ENCODE measurements around the gene DYNLRB1. TPM values are rescaled to one million over a fixed set of nuclear protein-coding genes. Genes with fewer than 3 reads are reported as not detected.
A peak's percentile ranks its signal among the peaks of the same experiment; 100 is the strongest.

Gene DYNLRB1
- total and polyA plus RNA-seq, 2 of the 13 experiments (the other 11 are each of a cell fraction or from before 2014, with no cell fraction given) = 140 to 244 TPM

- no peak for TF ChIP-seq ZNF879 (CRISPR knock-in tag; IDR thresholded peaks at IDR 0.05)
- peak; percentile 77 for TF ChIP-seq HNF4A (CRISPR knock-in tag; IDR thresholded peaks at IDR 0.05)
- TF ChIP-seq NR0B2 (CRISPR knock-in tag; IDR thresholded peaks at IDR 0.05) = no peak
- no peak for TF ChIP-seq ZKSCAN1 (IDR thresholded peaks at IDR 0.05; ENCODE audit: low read length)
- 0 out of 2 replicates have a peak, but pooled peaks have one; percentile 44 for TF ChIP-seq ISX (CRISPR knock-in tag; conservative IDR thresholded peaks at IDR 0.05)
- TF ChIP-seq DR1 (CRISPR knock-in tag; IDR thresholded peaks at IDR 0.05) = no peak
- TF ChIP-seq ZMYM3 (CRISPR knock-in tag; IDR thresholded peaks at IDR 0.05) = no peak; the same call in 1 of the 2 replicates
- TF ChIP-seq REST (IDR thresholded peaks at IDR 0.05; ENCODE audit: borderline replicate concordance in 1 of 2, low read depth in 1 of 2, low read length in 2 of 2) = no peak
- TF ChIP-seq HNF4G (IDR thresholded peaks at IDR 0.05; ENCODE audit: borderline replicate concordance, low read depth, low read length) = peak; percentile 57; the same call in 1 of the 2 replicates
- no peak for TF ChIP-seq HNF4G (CRISPR knock-in tag; IDR thresholded peaks at IDR 0.05; ENCODE audit: borderline replicate concordance, low read depth)
- TF ChIP-seq PRPF4 (IDR thresholded peaks at IDR 0.05; ENCODE audit: low read depth, low read length, poor library complexity, severe bottlenecking) = no peak
- TF ChIP-seq RBAK (CRISPR knock-in tag; IDR thresholded peaks at IDR 0.05) = 0 out of 2 replicates have a peak, but pooled peaks have one; percentile 45
- TF ChIP-seq ZNF713 (CRISPR knock-in tag; IDR thresholded peaks at IDR 0.05) = no peak
- TF ChIP-seq ZNF33B (CRISPR knock-in tag; IDR thresholded peaks at IDR 0.05) = peak; percentile 21; the same call in 1 of the 2 replicates
- TF ChIP-seq GABPA (IDR thresholded peaks at IDR 0.05; ENCODE audit: low read depth, low read length) = no peak
- no peak for TF ChIP-seq GABPA (CRISPR knock-in tag; IDR thresholded peaks at IDR 0.05; ENCODE audit: low read depth)
- TF ChIP-seq ZNF780A (CRISPR knock-in tag; IDR thresholded peaks at IDR 0.05) = no peak
- no peak; the same call in none of the 2 replicates for TF ChIP-seq ZNF557 (CRISPR knock-in tag; IDR thresholded peaks at IDR 0.05)
- TF ChIP-seq GFI1 (CRISPR knock-in tag; IDR thresholded peaks at IDR 0.05; ENCODE audit: borderline replicate concordance) = no peak
- peak; percentile 31; the same call in 1 of the 2 replicates for TF ChIP-seq KAT7 (CRISPR knock-in tag; IDR thresholded peaks at IDR 0.05; ENCODE audit: borderline replicate concordance)
- TF ChIP-seq FOXO1 (CRISPR knock-in tag; IDR thresholded peaks at IDR 0.05) = no peak; the same call in 1 of the 2 replicates
- TF ChIP-seq, protein P1, sequence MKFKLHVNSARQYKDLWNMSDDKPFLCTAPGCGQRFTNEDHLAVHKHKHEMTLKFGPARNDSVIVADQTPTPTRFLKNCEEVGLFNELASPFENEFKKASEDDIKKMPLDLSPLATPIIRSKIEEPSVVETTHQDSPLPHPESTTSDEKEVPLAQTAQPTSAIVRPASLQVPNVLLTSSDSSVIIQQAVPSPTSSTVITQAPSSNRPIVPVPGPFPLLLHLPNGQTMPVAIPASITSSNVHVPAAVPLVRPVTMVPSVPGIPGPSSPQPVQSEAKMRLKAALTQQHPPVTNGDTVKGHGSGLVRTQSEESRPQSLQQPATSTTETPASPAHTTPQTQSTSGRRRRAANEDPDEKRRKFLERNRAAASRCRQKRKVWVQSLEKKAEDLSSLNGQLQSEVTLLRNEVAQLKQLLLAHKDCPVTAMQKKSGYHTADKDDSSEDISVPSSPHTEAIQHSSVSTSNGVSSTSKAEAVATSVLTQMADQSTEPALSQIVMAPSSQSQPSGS (CRISPR knock-in tag; IDR thresholded peaks at IDR 0.05) = peak; percentile 47; the same call in 1 of the 2 replicates
- no peak for TF ChIP-seq ZNF850 (CRISPR knock-in tag; conservative IDR thresholded peaks at IDR 0.05)
Observed at GRCh38 chr20:34512266-34512954, 3.8 kb upstream of the DYNLRB1 start (continued).

Data from HepG2 (cell line).